Measurements from ENCODE around the gene CMYA5.

GRCh38 chr5:79827159-79827629, 137.6 kb downstream of the CMYA5 start:
- TF ChIP-seq CTCF (IDR thresholded peaks at IDR 0.05 in 4 of 5, conservative IDR thresholded peaks at IDR 0.05 in 1 of 5) (no peak), POLR2A (IDR thresholded peaks at IDR 0.05) (no peak)
